Measurements from ENCODE around the gene EIF6.

- TF ChIP-seq CTCF (conservative IDR thresholded peaks at IDR 0.05): no peak
- no peak for TF ChIP-seq ZFX (IDR thresholded peaks at IDR 0.05)
Measured at GRCh38 chr20:35243317-35243716, 41.3 kb downstream of the EIF6 start.
